Kidney glomerular epithelial cell (primary cell): ENCODE measurements around the gene RBMS1.

Source experiments
- DNase-seq: peaks from one replicate; lab custom pipeline; 2025; lab: John Stamatoyannopoulos, UW

The RBMS1 gene

GRCh38 chr2:160362018-160362417 lies 131.6 kb downstream of the RBMS1 start:
- DNase-seq = no peak

GRCh38 chr2:160360089-160360757 lies 133.4 kb downstream of the RBMS1 start:
- no peak for DNase-seq

- no peak for DNase-seq
Observed at GRCh38 chr2:160358046-160358445, 135.6 kb downstream of the RBMS1 start.

- no peak for DNase-seq
Observed at GRCh38 chr2:160356485-160356884, 137.1 kb downstream of the RBMS1 start.

GRCh38 chr2:160355080-160355479 lies 138.5 kb downstream of the RBMS1 start:
- no peak for DNase-seq

GRCh38 chr2:160354677-160355076 lies 138.9 kb downstream of the RBMS1 start:
- no peak for DNase-seq

GRCh38 chr2:160353813-160354212 lies 139.8 kb downstream of the RBMS1 start:
- no peak for DNase-seq

- DNase-seq = no peak
Observed at GRCh38 chr2:160353166-160353565, 140.4 kb downstream of the RBMS1 start.

- no peak for DNase-seq
Observed at GRCh38 chr2:160352500-160352899, 141.1 kb downstream of the RBMS1 start.

GRCh38 chr2:160351956-160352355 lies 141.7 kb downstream of the RBMS1 start:
- no peak for DNase-seq

- DNase-seq = no peak
Observed at GRCh38 chr2:160349306-160349705, 144.3 kb downstream of the RBMS1 start.

- DNase-seq = peak; percentile 54
Observed at GRCh38 chr2:160347269-160347863, 146.2 kb downstream of the RBMS1 start.

GRCh38 chr2:160345071-160345764 lies 148.4 kb downstream of the RBMS1 start:
- DNase-seq = no peak

GRCh38 chr2:160343404-160343803 lies 150.2 kb downstream of the RBMS1 start:
- DNase-seq = no peak

GRCh38 chr2:160339726-160340125 lies 153.9 kb downstream of the RBMS1 start:
- no peak for DNase-seq

- no peak for DNase-seq
Observed at GRCh38 chr2:160338901-160339685, 154.5 kb downstream of the RBMS1 start.

- DNase-seq = no peak
Observed at GRCh38 chr2:160337728-160338127, 155.9 kb downstream of the RBMS1 start.

GRCh38 chr2:160336635-160337034 lies 157.0 kb downstream of the RBMS1 start:
- no peak for DNase-seq

- no peak for DNase-seq
Observed at GRCh38 chr2:160336105-160336504, 157.5 kb downstream of the RBMS1 start.

GRCh38 chr2:160335441-160335840 lies 158.2 kb downstream of the RBMS1 start:
- DNase-seq = no peak

- DNase-seq = no peak
Observed at GRCh38 chr2:160334028-160334741, 159.4 kb downstream of the RBMS1 start.
